GM08714 (cell line): ENCODE measurements around the gene PTPN9.
"Not testable (repeated sequence)": the region's sequence is repeated elsewhere in the genome, so short reads cannot be mapped to it uniquely, and the experiment has no call there.

ENCODE experiments used
- H3K4me3 ChIP-seq: fragments of 200-500 bp; sonication (Bioruptor generic); 2 replicates; pipeline ENCODE4 v1.5.1; 2014; ENCODE audit warnings: mild to moderate bottlenecking, low read length, inconsistent platforms
- ZNF274 ChIP-seq: IDR thresholded peaks from 2 replicates; pipeline ENCODE4 v1.6.1; 2012; ENCODE audit warnings: mild to moderate bottlenecking, low read depth, low read length

PTPN9 gene

DNA sequence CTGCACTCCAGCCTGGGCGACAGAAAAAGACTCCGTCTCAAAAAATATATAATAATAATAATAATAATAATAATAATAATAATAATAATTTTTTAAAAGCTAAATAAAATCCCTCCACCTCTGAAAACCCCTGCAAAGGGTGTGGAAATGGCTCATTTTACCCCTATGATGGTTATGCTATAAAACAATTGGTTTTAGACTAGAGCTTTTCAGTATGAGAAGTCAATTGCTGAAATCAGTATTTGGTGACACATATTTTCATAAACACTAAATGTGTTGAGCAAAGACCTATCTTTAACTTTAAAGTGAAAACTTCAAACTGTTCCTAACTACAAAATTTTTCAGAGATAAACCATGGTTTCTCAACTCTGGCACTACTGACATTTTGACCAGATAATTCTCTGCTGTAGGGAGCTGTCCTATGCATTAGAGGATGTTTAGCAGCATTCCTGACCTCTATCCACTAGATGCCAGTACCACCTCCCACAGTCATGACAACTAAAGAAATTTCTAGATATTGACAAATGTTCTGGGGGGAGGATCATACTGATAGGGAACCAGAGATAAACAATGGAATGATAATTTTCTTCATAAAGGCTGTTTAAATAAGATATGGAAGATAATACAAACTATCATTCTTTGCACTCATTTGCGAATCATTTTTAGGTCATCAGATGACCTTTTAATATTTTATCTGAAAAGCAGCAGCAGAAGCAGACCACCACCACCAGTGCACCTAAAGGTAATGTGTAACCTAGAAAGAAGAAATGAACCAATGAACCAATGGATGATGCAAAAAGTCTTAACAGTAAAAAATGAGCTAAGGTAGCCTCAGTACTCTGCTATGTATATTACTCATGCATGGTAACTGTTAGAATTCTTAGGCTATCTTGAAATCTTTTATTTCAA is 13.8 kb downstream of the PTPN9 start:
- TF ChIP-seq ZNF274 = no peak

DNA sequence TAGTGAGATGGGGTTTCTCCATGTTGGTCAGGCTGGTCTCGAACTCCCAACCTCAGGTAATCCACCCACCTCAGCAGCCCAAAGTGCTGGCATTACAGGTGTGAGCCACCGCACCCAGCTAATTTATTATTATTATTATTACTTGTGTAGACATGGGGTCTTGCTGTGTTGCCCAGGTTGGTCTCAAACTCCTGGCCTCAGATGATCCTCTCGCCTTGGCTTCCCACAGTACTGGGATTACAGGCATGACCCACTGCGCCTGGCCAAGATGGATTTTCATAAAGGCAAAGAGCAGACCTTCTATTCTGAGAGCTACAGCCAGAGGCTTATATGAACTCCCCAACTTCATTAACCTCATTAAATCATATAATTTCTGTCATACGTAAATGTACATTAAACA is 17.2 kb downstream of the PTPN9 start:
- no peak overlapping the region for H3K4me3 ChIP-seq
- TF ChIP-seq ZNF274 = no peak

More for the DNA sequence above, 13.8 kb downstream of the PTPN9 start:
- no peak overlapping the region for H3K4me3 ChIP-seq

DNA sequence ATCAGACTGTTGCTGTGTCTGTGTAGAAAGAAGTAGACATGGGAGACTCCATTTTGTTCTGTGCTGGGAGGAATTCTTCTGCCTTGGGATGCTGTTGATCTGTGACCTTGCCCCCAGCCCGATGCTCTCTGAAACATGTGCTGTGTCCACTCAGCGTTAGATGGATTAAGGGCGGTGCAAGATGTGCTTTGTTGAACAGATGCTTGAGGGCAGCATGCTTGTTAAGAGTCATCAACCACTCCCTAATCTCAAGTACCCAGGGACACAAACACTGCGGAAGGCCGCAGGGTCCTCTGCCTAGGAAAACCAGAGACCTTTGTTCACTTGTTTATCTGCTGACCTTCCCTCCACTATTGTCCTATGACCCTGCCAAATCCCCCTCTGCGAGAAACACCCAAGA is 19.8 kb downstream of the PTPN9 start:
- H3K4me3 ChIP-seq = not testable (repeated sequence)

DNA sequence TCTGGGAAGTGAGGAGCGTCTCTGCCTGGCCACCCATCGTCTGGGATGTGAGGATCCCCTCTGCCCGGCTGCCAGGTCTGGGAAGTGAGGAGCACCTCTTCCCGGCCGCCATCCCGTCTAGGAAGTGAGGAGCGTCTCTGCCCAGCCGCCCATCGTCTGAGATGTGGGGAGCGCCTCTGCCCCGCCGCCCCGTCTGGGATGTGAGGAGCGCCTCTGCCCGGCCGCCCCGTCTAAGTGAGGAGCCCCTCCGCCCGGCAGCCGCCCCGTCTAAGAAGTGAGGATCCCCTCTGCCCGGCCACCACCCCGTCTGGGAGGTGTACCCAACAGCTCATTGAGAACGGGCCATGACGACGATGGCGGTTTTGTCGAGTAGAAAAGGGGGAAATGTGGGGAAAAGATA is 20.2 kb downstream of the PTPN9 start:
- H3K4me3 ChIP-seq = not testable (repeated sequence)

DNA sequence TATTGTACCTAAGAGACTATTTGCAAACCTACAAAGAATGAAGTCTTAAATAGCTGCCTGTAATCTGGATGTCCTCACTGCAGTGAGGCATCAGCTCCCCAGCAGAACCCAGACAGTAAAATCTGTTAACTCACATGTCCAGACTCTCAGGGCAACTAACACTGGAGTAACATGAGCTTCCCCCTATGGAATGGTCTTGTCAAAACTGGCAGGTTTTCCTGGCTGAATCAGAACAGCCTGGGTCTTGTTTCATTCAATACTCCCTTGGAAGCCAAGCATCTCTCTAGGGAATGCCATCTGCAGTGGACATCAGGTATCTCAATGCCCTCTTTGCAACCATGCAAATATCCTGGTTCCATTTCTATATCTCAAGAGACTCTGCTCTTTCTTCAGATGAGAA is 24.4 kb downstream of the PTPN9 start:
- no peak for TF ChIP-seq ZNF274
- H3K4me3 ChIP-seq = no peak overlapping the region

DNA sequence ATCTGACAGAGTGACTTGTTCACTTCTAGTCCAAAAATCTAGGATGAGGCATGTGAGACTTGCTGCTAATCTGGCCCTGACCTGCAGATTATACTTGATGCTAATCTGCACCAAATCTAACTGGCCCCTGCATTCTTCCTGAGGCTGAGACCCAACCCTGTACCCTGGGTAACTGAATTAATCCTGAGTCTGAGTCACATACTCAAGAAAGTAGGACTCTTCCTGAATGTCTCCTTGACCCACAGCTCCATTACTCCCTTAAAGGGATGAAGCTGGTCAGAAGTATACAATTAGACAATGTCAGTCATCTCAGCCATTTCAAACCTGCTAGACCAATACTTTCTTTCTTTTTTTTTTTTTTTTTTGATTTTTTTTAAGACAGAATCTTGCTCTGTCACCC is 25.5 kb downstream of the PTPN9 start:
- no peak overlapping the region for H3K4me3 ChIP-seq
- no peak for TF ChIP-seq ZNF274

DNA sequence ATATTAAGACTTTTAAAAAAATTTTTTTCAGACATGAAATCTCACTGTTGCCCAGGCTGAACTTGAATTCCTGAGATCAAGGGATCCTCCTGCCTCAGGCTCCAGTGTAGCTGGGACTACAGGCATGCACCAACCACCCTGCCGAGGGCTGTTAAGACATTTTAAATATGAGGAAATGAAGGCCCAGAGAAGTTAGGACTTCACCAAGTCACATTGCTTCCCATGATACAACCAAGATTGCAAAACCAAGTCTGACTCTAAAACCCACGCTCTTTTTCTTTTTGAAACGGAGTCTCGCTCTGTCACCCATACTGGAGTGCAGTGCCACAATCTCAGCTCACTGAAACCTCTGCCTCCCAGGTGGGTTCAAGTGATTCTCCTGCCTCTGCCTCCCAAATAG is 28.0 kb downstream of the PTPN9 start:
- no peak for TF ChIP-seq ZNF274
- H3K4me3 ChIP-seq = no peak overlapping the region

DNA sequence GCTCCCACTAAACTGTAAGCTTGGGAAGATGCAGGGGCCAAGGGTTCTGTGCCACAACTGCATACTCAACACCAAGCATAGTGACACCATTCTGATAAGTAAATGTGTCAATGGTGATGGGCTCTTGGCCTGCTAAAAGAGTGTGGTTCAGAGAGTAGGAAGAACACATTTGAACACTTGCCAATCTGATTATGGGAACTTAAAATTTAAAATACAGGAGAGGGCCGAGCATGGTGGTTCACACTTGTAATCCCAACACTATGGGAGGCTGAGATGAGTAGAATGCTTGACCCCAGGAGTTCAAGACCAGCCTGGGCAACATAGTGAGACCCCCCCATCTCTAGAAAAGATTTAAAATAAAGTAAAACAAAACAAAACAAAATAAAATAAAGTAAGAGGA is 34.1 kb downstream of the PTPN9 start:
- TF ChIP-seq ZNF274 = no peak

DNA sequence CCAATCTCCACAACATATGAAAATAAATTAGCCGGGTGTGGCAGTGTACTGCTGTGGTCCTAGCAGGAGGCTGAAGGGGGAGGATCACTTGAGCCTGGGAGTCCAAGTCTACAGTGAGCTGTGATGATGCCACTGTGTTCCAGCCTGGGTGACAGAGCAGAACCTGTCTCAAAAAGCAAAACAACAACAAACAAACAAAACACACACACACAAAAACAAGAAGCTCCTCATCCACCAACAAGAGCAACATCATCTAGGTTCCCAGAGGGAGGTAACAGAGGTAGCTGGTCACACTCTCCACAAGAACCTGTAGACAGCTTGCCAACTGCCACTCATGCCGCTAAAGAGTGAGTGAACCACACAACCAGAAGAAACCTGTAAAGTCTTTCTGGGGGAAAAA is 34.8 kb downstream of the PTPN9 start:
- H3K4me3 ChIP-seq = no peak overlapping the region
- no peak for TF ChIP-seq ZNF274

More for the DNA sequence above, 34.1 kb downstream of the PTPN9 start:
- H3K4me3 ChIP-seq = no peak overlapping the region

DNA sequence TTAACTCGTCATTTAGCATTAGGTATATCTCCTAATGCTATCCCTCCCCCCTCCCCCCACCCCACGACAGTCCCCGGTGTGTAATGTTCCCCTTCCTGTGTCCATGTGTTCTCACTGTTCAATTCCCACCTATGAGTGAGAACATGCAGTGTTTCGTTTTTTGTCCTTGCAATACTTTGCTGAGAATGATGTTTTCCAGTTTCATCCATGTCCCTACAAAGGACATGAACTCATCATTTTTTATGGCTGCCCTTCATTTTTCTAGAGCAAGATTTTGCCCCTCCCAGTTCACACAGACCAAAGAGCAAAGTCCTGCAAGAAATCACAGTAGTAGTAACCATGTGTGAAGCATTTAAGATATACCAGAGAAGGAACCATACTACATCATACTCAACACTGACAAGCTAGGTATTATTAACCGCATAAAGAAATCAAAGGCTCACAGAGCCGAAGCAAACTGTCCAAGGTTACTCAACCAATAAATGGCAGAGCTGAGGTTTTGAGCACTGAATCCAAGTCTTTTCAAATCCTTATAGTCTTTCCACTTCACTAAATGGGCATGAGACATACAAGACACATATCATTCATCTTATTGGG is 36.1 kb downstream of the PTPN9 start:
- H3K4me3 ChIP-seq = not testable (repeated sequence)

DNA sequence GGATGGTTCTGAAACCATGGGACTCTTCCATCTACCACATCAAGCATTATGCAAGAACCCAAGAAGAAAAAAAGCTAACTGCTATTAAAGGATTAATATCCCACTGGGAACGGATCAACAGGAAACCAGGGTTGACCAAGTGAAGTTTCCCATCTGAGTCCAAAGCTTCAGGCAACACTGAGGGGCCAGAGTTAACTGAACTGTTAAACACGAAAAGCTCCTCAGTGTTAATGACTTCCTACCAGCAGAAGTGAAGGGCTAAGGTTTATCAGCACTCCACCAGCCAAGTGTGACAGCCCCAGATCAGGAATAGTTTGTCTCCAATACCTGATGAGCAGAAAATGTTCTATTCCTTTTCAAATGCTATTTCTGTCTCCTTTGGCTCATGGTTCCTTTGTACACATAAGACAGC is 36.7 kb downstream of the PTPN9 start:
- TF ChIP-seq ZNF274 = no peak
- no peak overlapping the region for H3K4me3 ChIP-seq

DNA sequence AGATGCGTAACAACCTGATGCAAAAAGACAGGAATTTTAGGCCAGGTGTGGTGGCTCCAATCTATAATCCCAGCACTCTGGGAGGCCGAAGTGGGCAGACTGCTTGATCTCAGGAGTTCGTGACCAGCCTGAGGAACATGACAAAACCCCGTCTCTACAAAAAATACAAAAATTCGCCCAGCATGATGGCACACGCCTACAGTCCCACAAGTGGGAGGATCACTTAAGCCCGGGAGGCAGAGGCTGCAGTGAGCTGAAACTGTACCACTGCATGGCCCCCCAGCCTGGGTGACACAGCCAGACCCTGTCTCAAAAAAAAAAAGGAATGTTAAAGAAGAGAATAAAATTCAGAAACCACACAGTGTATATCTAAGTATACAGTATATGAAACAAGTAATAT is 40.7 kb downstream of the PTPN9 start:
- no peak for TF ChIP-seq ZNF274
- no peak overlapping the region for H3K4me3 ChIP-seq

DNA sequence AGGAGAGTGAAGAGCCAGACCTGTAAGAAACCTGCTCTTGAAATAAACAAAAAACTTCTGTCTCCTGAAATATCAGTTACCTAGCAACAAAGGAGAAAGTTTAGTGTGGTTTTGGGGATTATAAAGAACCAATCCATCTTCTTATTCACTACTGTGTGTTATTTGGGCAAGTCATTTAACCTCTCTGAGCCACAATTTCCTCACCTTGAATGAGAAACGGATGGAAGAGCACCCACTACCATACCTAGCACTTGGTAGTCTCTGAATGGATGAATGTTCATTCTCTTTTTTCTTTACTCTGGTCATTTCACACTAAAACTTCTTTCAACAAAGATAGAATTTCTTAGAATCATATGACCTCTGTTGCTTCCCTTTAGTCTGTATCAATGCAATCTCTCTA is 45.2 kb downstream of the PTPN9 start:
- no peak overlapping the region for H3K4me3 ChIP-seq
- no peak for TF ChIP-seq ZNF274

DNA sequence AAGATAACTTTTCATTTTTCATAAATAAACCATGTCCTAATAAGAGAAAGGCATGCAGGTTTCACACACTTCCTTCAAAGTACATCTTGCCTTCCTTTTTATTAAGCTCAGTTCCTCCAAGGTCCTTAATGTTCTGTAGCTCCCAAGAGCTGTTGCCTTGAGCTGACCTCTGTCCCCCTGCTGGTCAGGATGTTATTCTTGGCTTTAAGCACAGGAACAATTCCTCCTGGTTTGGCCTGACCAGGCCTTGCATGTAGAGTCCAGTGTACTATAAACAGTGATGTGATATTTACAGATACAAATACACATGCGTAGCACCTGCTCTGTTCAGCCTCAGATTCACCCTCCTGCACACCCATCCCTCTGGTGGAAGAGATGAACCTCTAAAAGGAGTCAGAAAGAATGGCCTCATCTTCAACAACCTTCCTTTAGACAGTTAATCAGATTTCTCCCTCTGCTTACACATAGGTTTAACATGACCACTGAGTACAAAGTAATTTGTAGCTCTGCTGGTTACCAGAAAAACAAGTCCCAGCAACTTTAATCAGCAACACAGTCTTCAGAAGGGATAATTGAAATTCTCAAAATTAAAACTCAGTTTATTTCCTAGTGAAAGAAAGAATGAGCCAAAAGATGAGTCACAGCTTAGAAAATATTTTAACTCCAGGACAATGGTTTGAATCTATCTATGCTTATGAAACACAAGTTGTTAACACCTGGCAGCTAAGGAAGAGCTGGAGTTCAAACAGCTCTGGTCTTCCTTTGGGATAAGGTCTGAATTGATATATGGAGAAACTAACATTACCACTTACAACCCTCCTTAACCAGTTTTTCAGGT is 46.5 kb downstream of the PTPN9 start:
- H3K4me3 ChIP-seq = no peak overlapping the region
- TF ChIP-seq ZNF274 = no peak

DNA sequence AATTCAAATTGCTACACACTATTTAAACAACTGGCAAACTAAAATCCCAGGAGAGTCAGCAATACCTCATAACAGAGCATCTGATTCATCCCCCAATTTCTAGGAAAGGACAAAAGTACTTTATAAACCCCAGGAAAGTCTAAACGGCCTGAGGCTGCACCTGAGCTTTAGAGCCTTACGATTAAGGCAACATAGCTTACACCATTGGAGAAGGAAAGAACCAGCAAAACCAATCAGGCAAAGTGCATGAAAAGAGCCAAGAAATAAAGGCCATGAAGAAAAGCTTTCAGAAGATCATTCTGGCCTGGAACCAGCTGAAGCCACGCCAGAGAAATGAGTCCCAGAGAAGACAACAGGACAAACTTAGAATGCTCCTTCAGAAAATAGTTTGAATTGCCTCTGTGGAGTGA is 48.1 kb downstream of the PTPN9 start:
- H3K4me3 ChIP-seq = no peak overlapping the region
- TF ChIP-seq ZNF274 = no peak
